GM12874 (cell line): ENCODE data around the gene ARHGAP15.

ENCODE experiments used
- CTCF ChIP-seq: IDR thresholded peaks from 2 replicates; pipeline ENCODE4 v1.5.1; 2011; ENCODE audit warnings: low read depth, mild to moderate bottlenecking, control low read depth, low read length, moderate library complexity; ENCODE audit not compliant: insufficient read depth

The ARHGAP15 gene

GRCh38 chr2:143175438-143175837 lies 46.2 kb downstream of the ARHGAP15 start:
- TF ChIP-seq CTCF: no peak

- TF ChIP-seq CTCF: no peak
Observed at GRCh38 chr2:143176606-143177005, 47.4 kb downstream of the ARHGAP15 start.

GRCh38 chr2:143177096-143177786 lies 48.0 kb downstream of the ARHGAP15 start:
- no peak for TF ChIP-seq CTCF

GRCh38 chr2:143181494-143181893 lies 52.3 kb downstream of the ARHGAP15 start:
- no peak for TF ChIP-seq CTCF

- TF ChIP-seq CTCF: no peak
Observed at GRCh38 chr2:143182649-143183048, 53.4 kb downstream of the ARHGAP15 start.

- TF ChIP-seq CTCF: no peak
Observed at GRCh38 chr2:143183804-143184463, 54.7 kb downstream of the ARHGAP15 start.

GRCh38 chr2:143186876-143187275 lies 57.7 kb downstream of the ARHGAP15 start:
- TF ChIP-seq CTCF: no peak
